K562 (cell line): Measurements from ENCODE around the gene DHX32. TPM values are rescaled to one million over a fixed set of nuclear protein-coding genes. Genes with fewer than 3 reads are reported as not detected.

ENCODE experiments used
- ATAC-seq: fragments of 200-7000 bp; cut with Tn5 transposase; 3 replicates; pipeline ENCODE4 v1.9.1; 2020; ENCODE audit warnings: moderate library complexity
- BruUV-seq: library from RNA; stranded (reverse); fragments of 400-500 nt; replicated peaks from 2 replicates; lab custom pipeline; 2021; lab: Mats Ljungman, UMichigan
- CTCF ChIA-PET: fragments of 300-600 bp; formaldehyde crosslinking; extraction: SDS; loops from one replicate; lab custom pipeline; 2021; ENCODE audit warnings: low intra/inter-chr PET ratio; lab: Yijun Ruan, JAX
- POLR2A ChIA-PET: fragments of 300-600, 350-650 bp; sonication (Branson Sonifier 250); formaldehyde crosslinking; extraction: SDS; loops from one replicate; lab custom pipeline; 2021; ENCODE audit warnings: antibody characterized with exemption, inconsistent platforms; lab: Yijun Ruan, JAX
- DNase-seq, 4 experiments: peaks; one replicate each; pipeline versions ENCODE4 v3.0.0 to v3.0.0-alpha.2; 2011 to 2018; ENCODE audit warnings: low spot score in 3 of 4, mixed read lengths in 3 of 4; ENCODE audit errors: extremely low read depth in 1 of 4
- FAIRE-seq: peaks from 2 replicates; lab custom pipeline; 2011; peaks lifted over from hg19 to GRCh38; lab: Jason Lieb, UNC
- H2AFZ ChIP-seq: 2 replicates; pipeline ENCODE4 v1.6.0; 2011; ENCODE audit warnings: low read depth, low read length, control low read depth, inconsistent platforms
- H3K27ac ChIP-seq: fragments of 200-600 bp; 3 replicates; pipeline ENCODE4 v1.8.0; 2011; ENCODE audit warnings: low read depth, mild to moderate bottlenecking, control low read depth, inconsistent platforms, low read length, moderate library complexity, mixed read lengths; ENCODE audit errors: extremely low read depth
- H3K27me3 ChIP-seq, 2 experiments: fragments of 300-600 bp in 1 of 2; 2 replicates in 1 of 2; 3 replicates in 1 of 2; pipeline versions ENCODE4 v1.6.0 to v1.8.0; 2011; ENCODE audit warnings: inconsistent platforms in 2 of 2, low read length in 2 of 2, mild to moderate bottlenecking in 1 of 2, mixed read lengths in 1 of 2, moderate library complexity in 1 of 2; ENCODE audit not compliant: control insufficient read depth in 2 of 2, insufficient read depth in 2 of 2
- H3K36me3 ChIP-seq: fragments of 300-600 bp; 3 replicates; pipeline ENCODE4 v1.8.0; 2011; ENCODE audit warnings: mild to moderate bottlenecking, low read length, inconsistent platforms; ENCODE audit not compliant: control insufficient read depth, insufficient read depth
- H3K4me1 ChIP-seq, 2 experiments: fragments of 200-600 bp in 1 of 2; replicated peaks in 1 of 2; 2 replicates in 1 of 2; 3 replicates in 1 of 2; pipeline versions ENCODE4 v1.5.1 to v1.8.0; 2011; ENCODE audit warnings: inconsistent platforms in 2 of 2, low read length in 2 of 2, mild to moderate bottlenecking in 1 of 2, mixed read lengths in 1 of 2, moderate library complexity in 1 of 2; ENCODE audit not compliant: control insufficient read depth in 2 of 2, insufficient read depth in 2 of 2
- H3K4me2 ChIP-seq: 2 replicates; pipeline ENCODE4 v1.6.1; 2011; ENCODE audit warnings: low read length, control low read depth, inconsistent platforms, mixed read lengths; ENCODE audit not compliant: insufficient read depth
- H3K4me3 ChIP-seq: fragments of 200-600 bp; sonication (generic), shearing (Covaris generic); 2 replicates; pipeline ENCODE4 v1.5.1; 2016; ENCODE audit warnings: control low read depth, inconsistent platforms
- H3K79me2 ChIP-seq: fragments of 200-600 bp; 3 replicates; pipeline ENCODE4 v1.8.0; 2011; ENCODE audit warnings: low read length, inconsistent platforms; ENCODE audit not compliant: control insufficient read depth, insufficient read depth
- H3K9ac ChIP-seq, 2 experiments: 2 replicates each; pipeline versions ENCODE4 v1.6.0 to v1.6.1; 2011; ENCODE audit warnings: low read depth in 2 of 2, low read length in 2 of 2, control low read depth in 1 of 2, inconsistent platforms in 1 of 2, mild to moderate bottlenecking in 1 of 2, mixed read lengths in 1 of 2; ENCODE audit not compliant: insufficient read depth in 1 of 2
- H3K9me1 ChIP-seq: one replicate; pipeline ENCODE4 v1.6.0; 2011; ENCODE audit warnings: inconsistent platforms, mild to moderate bottlenecking, low read length, moderate library complexity; ENCODE audit not compliant: control insufficient read depth, insufficient read depth
- H3K9me3 ChIP-seq: replicated peaks from 2 replicates; pipeline ENCODE4 v1.5.1; 2011; ENCODE audit warnings: low read depth, low read length, inconsistent platforms; ENCODE audit not compliant: control insufficient read depth, insufficient read depth
- H4K20me1 ChIP-seq: replicated peaks from 2 replicates; pipeline ENCODE4 v1.6.1; 2011; ENCODE audit warnings: low read length, inconsistent platforms, mixed read lengths; ENCODE audit not compliant: control insufficient read depth, insufficient read depth
- FOXM1 ChIP-seq, 2 experiments: fragments of 450-650 bp in 1 of 2; sonication (generic) in 1 of 2; formaldehyde crosslinking in 1 of 2; IDR thresholded peaks; 2 replicates each; pipeline versions ENCODE4 v1.6.1 to v1.9.0; 2017 to 2022; ENCODE audit warnings: low read depth in 2 of 2, mild to moderate bottlenecking in 2 of 2, missing genetic modification reagents in 1 of 2, moderate library complexity in 1 of 2
- PML ChIP-seq: IDR thresholded peaks from 2 replicates; pipeline ENCODE4 v1.6.1; 2012; ENCODE audit warnings: low read length, inconsistent platforms
- RFX5 ChIP-seq: IDR thresholded peaks from 2 replicates; pipeline ENCODE4 v1.6.1; 2011; ENCODE audit warnings: low read depth, mild to moderate bottlenecking, improper control_type of control experiment, low read length
- SAP30 ChIP-seq: fragments of 200-600 bp; sonication (generic); IDR thresholded peaks from 2 replicates; pipeline ENCODE4 v1.6.1; 2012; ENCODE audit warnings: borderline replicate concordance, low read depth, mild to moderate bottlenecking, moderate library complexity, low read length, control low read depth, inconsistent platforms; ENCODE audit not compliant: insufficient read depth, poor library complexity, severe bottlenecking
- SETDB1 ChIP-seq: IDR thresholded peaks from one replicate; pipeline ENCODE4 v1.6.1; 2012; ENCODE audit warnings: low read length, control low read depth, inconsistent platforms
- SMARCB1 ChIP-seq: IDR thresholded peaks from 2 replicates; pipeline ENCODE4 v1.6.1; 2011; ENCODE audit warnings: improper control_type of control experiment, low read depth; ENCODE audit not compliant: insufficient read length
- SMARCC2 ChIP-seq: fragments of 450-650 bp; IDR thresholded peaks from 2 replicates; pipeline ENCODE4 v1.6.1; 2017; ENCODE audit warnings: antibody characterized with exemption, moderate library complexity, mild to moderate bottlenecking, low read depth
- SNIP1 ChIP-seq: fragments of 450-650 bp; IDR thresholded peaks from 2 replicates; pipeline ENCODE4 v1.7.1; 2017; ENCODE audit warnings: low read depth, mild to moderate bottlenecking
- TAF1 ChIP-seq: IDR thresholded peaks from 2 replicates; pipeline ENCODE4 v1.6.1; 2011; ENCODE audit warnings: mild to moderate bottlenecking, low read length, moderate library complexity; ENCODE audit not compliant: insufficient read depth, control insufficient read depth, severe bottlenecking; ENCODE audit errors: extremely low read depth
- TEAD1 ChIP-seq, 2 experiments: fragments of 450-650 bp in 1 of 2; sonication (generic) in 1 of 2; formaldehyde crosslinking; IDR thresholded peaks; 2 replicates each; pipeline versions ENCODE4 v1.4.0 to v1.8.0; 2020 to 2022; ENCODE audit warnings: mild to moderate bottlenecking in 2 of 2, missing genetic modification reagents in 1 of 2
- ZFP30 ChIP-seq: fragments of 250-450 bp; sonication (Bioruptor Pico); IDR thresholded peaks from 2 replicates; pipeline ENCODE4 v1.8.0; 2022; ENCODE audit warnings: moderate library complexity, mild to moderate bottlenecking, inconsistent platforms, borderline replicate concordance
- WGBS: fragments of 100-300 bp; shearing (Covaris generic); methylation state at CpG from one replicate; pipeline ENCODE4 v1.1.6; 2016; ENCODE audit warnings: low coverage, mixed read lengths; ENCODE audit not compliant: insufficient coverage; ENCODE audit errors: missing lambda C conversion rate; 5-methylcytosine and 5-hydroxymethylcytosine counted together
- in situ Hi-C: fragments of 300-500 bp; cut with MboI; formaldehyde crosslinking; loops from 4 replicates; pipeline ENCODE4 v1.15.0; 2018; ENCODE audit warnings: inconsistent platforms, mixed read lengths
- intact Hi-C: fragments of 100-400 bp; cut with micrococcal nuclease; formaldehyde crosslinking; loops from 2 replicates; pipeline ENCODE4 v1.14.2; 2022
- polyA plus RNA-seq, 8 experiments: library from polyadenylated mRNA; depleted of rRNA in 4 of 8; stranded (reverse) in 5 of 8; unstranded in 3 of 8; fragments of >200 nt; fragmentation: Nextera tagmentation in 2 of 8; fragmentation: Illumina TruSeq in 1 of 8; extraction: Ambion mirVana in 2 of 8; extraction: Trizol in 1 of 8; gene quantifications; 2 replicates each; pipeline versions ENCODE4 v1.2.1 to v1.2.3, GENCODE V29; 2011 to 2014; ENCODE audit warnings: inconsistent platforms in 1 of 8, missing spikeins in 1 of 8
- total RNA-seq, 7 experiments: library from RNA; depleted of rRNA in 6 of 7; stranded (reverse); fragments of >200 nt in 6 of 7; fragmentation: Illumina TruSeq in 2 of 7; extraction: Trizol in 2 of 7; gene quantifications; 2 replicates each; pipeline versions ENCODE4 v1.2.1 to v1.2.3, GENCODE V29; 2011 to 2021; ENCODE audit warnings: low replicate concordance in 1 of 7
- TF ChIP-seq, protein P1 (sequence below): IDR thresholded peaks from 2 replicates; pipeline ENCODE4 v1.6.1; 2016; ENCODE audit warnings: missing genetic modification characterization, missing compliant biosample characterization
- TF ChIP-seq, protein P2 (sequence below): fragments of 450-650 bp; formaldehyde crosslinking; conservative IDR thresholded peaks from 2 replicates; pipeline ENCODE4 v1.4.0; 2022; ENCODE audit warnings: mild to moderate bottlenecking, missing genetic modification characterization
- TF ChIP-seq, protein P3 (sequence below), 3 experiments: IDR thresholded peaks in 2 of 3; conservative IDR thresholded peaks in 1 of 3; 2 replicates each; pipeline ENCODE4 v1.5.1; 2011 to 2012; ENCODE audit warnings: low read length in 3 of 3, mild to moderate bottlenecking in 3 of 3, control low read depth in 2 of 3, improper control_type of control experiment in 1 of 3, inconsistent platforms in 1 of 3, low read depth in 1 of 3, mixed read lengths in 1 of 3, moderate library complexity in 1 of 3; ENCODE audit not compliant: insufficient read depth in 2 of 3
- TF ChIP-seq, protein P4 (sequence below): sonication (generic); formaldehyde crosslinking; IDR thresholded peaks from 2 replicates; pipeline ENCODE4 v1.8.1; 2023; ENCODE audit warnings: mild to moderate bottlenecking, missing genetic modification reagents

DHX32 gene
- total and polyA plus RNA-seq, 9 of the 15 experiments (the other 6 are each of a cell fraction or from before 2014, with no cell fraction given), result 5.8 to 23.5 (median 17.5) TPM

DNA sequence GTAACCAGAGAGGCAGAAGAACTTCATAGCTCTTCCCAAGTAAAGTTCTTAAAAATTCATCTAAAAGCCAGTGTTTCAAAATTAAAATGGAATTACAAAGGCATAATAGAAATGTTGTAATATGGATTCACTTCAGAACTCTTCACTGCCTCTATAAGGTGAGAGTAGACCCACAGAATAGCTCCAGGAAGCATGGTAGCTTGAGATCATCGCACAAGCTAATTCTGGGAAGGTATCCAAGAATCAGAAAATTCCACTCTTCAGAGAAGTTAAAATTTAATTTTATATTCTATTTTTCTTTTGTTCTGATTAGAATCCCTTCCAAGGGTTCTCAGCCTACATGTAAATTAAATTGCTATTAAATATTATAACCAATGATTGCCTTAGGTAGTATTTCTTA is 1.5 kb upstream of the DHX32 start:
- no peak for FAIRE-seq
- no peak overlapping the region for H2AFZ ChIP-seq
- H3K27me3 ChIP-seq, result no peaks in the 10 kb centered on the region
- H3K9ac ChIP-seq, result no peak overlapping the region
- no peaks in the 10 kb centered on the region for H3K4me1 ChIP-seq
- no peak for ATAC-seq
- H3K9me1 ChIP-seq, result no peaks in the 10 kb centered on the region
- ChIA-PET POLR2A (interaction anchor here (0.6 to 1.4 kb wide), 4 partner anchors 19 to 327 kb away, joined by 3 read pairs; no protein-coding TSS in a partner anchor), CTCF (no interaction called here)
- BruUV-seq, result no TSS peak
- H3K79me2 ChIP-seq, result no peaks in the 10 kb centered on the region
- no peak overlapping the region for H3K27ac ChIP-seq
- intact Hi-C loops, result no loop called here
- no peak for DNase-seq
- no peak overlapping the region for H3K4me2 ChIP-seq
- no peaks in the 10 kb centered on the region for H4K20me1 ChIP-seq
- no peaks in the 10 kb centered on the region for H3K36me3 ChIP-seq
- no peak overlapping the region for H3K4me3 ChIP-seq
- H3K9me3 ChIP-seq, result no peaks in the 10 kb centered on the region
- 64% methylated on average over 1 of the region's 1 CpG for WGBS
- in situ Hi-C loops, result no loop called here
- TF ChIP-seq PML (no peak), SETDB1 (no peak), ZFP30 (no peak), TEAD1 (CRISPR knock-in tag; IDR thresholded peaks at IDR 0.05) (no peak), TAF1 (no peak), FOXM1 (IDR thresholded peaks at IDR 0.05; ENCODE audit: low read depth) (no peak), FOXM1 (CRISPR knock-in tag; IDR thresholded peaks at IDR 0.05; ENCODE audit: low read depth) (no peak), SMARCC2 (no peak), SAP30 (no peak), RFX5 (no peak), SNIP1 (no peak), SMARCB1 (no peak)
- TF ChIP-seq, protein P1, sequence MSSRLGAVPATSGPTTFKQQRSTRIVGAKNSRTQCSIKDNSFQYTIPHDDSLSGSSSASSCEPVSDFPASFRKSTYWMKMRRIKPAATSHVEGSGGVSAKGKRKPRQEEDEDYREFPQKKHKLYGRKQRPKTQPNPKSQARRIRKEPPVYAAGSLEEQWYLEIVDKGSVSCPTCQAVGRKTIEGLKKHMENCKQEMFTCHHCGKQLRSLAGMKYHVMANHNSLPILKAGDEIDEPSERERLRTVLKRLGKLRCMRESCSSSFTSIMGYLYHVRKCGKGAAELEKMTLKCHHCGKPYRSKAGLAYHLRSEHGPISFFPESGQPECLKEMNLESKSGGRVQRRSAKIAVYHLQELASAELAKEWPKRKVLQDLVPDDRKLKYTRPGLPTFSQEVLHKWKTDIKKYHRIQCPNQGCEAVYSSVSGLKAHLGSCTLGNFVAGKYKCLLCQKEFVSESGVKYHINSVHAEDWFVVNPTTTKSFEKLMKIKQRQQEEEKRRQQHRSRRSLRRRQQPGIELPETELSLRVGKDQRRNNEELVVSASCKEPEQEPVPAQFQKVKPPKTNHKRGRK, result no peak
- TF ChIP-seq, protein P2, sequence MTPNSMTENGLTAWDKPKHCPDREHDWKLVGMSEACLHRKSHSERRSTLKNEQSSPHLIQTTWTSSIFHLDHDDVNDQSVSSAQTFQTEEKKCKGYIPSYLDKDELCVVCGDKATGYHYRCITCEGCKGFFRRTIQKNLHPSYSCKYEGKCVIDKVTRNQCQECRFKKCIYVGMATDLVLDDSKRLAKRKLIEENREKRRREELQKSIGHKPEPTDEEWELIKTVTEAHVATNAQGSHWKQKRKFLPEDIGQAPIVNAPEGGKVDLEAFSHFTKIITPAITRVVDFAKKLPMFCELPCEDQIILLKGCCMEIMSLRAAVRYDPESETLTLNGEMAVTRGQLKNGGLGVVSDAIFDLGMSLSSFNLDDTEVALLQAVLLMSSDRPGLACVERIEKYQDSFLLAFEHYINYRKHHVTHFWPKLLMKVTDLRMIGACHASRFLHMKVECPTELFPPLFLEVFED, result no peak
- TF ChIP-seq, protein P3, sequence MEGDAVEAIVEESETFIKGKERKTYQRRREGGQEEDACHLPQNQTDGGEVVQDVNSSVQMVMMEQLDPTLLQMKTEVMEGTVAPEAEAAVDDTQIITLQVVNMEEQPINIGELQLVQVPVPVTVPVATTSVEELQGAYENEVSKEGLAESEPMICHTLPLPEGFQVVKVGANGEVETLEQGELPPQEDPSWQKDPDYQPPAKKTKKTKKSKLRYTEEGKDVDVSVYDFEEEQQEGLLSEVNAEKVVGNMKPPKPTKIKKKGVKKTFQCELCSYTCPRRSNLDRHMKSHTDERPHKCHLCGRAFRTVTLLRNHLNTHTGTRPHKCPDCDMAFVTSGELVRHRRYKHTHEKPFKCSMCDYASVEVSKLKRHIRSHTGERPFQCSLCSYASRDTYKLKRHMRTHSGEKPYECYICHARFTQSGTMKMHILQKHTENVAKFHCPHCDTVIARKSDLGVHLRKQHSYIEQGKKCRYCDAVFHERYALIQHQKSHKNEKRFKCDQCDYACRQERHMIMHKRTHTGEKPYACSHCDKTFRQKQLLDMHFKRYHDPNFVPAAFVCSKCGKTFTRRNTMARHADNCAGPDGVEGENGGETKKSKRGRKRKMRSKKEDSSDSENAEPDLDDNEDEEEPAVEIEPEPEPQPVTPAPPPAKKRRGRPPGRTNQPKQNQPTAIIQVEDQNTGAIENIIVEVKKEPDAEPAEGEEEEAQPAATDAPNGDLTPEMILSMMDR (IDR thresholded peaks at IDR 0.05 in 2 of 3, conservative IDR thresholded peaks at IDR 0.05 in 1 of 3; ENCODE audit: insufficient read depth in 2 of 3, low read depth in 1 of 3, low read length in 3 of 3), result no peak
- TF ChIP-seq, protein P4, sequence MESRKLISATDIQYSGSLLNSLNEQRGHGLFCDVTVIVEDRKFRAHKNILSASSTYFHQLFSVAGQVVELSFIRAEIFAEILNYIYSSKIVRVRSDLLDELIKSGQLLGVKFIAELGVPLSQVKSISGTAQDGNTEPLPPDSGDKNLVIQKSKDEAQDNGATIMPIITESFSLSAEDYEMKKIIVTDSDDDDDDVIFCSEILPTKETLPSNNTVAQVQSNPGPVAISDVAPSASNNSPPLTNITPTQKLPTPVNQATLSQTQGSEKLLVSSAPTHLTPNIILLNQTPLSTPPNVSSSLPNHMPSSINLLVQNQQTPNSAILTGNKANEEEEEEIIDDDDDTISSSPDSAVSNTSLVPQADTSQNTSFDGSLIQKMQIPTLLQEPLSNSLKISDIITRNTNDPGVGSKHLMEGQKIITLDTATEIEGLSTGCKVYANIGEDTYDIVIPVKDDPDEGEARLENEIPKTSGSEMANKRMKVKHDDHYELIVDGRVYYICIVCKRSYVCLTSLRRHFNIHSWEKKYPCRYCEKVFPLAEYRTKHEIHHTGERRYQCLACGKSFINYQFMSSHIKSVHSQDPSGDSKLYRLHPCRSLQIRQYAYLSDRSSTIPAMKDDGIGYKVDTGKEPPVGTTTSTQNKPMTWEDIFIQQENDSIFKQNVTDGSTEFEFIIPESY (CRISPR knock-in tag), result no peak
